CD8-positive, alpha-beta memory T cell (primary cell): ENCODE measurements around the gene ACTMAP. TPM values are rescaled to one million over a fixed set of nuclear protein-coding genes. Genes with fewer than 3 reads are reported as not detected.
A peak's percentile ranks its signal among the peaks of the same experiment; 100 is the strongest.
"Not testable (repeated sequence)": the region's sequence is repeated elsewhere in the genome, so short reads cannot be mapped to it uniquely, and the experiment has no call there.

Experiments
- CTCF ChIA-PET: fragments of 350-600 bp; sonication (Branson Sonifier 250); formaldehyde crosslinking; loops from one replicate; lab custom pipeline; 2021; ENCODE audit warnings: antibody characterized with exemption; lab: Charles Lee
- POLR2A ChIA-PET: fragments of 350-600 bp; sonication (Branson Sonifier 250); formaldehyde crosslinking; loops from one replicate; lab custom pipeline; 2021; ENCODE audit warnings: antibody characterized with exemption; lab: Charles Lee
- DNase-seq, 5 donors: peaks; one replicate each; pipeline versions ENCODE4 v3.0.0 to v3.0.0-alpha.2; 2020 to 2022; ENCODE audit warnings: mixed read lengths in 1 of 5
- H3K27ac ChIP-seq: one replicate; pipeline ENCODE4 v1.7.0; 2013; ENCODE audit warnings: low read depth, mild to moderate bottlenecking, low read length, moderate library complexity
- H3K27me3 ChIP-seq: 2 replicates; pipeline ENCODE4 v1.7.0; 2013; ENCODE audit warnings: low read length, mild to moderate bottlenecking; ENCODE audit not compliant: insufficient read depth, poor library complexity, severe bottlenecking
- H3K36me3 ChIP-seq: 2 replicates; pipeline ENCODE4 v1.7.0; 2013; ENCODE audit warnings: mild to moderate bottlenecking, low read length, moderate library complexity; ENCODE audit not compliant: insufficient read depth
- H3K4me1 ChIP-seq: 2 replicates; pipeline ENCODE4 v1.7.0; 2013; ENCODE audit warnings: mild to moderate bottlenecking, low read length, moderate library complexity; ENCODE audit not compliant: insufficient read depth
- H3K4me3 ChIP-seq: 2 replicates; pipeline ENCODE4 v1.7.0; 2013; ENCODE audit warnings: mild to moderate bottlenecking, low read length
- H3K9me3 ChIP-seq: 2 replicates; pipeline ENCODE4 v1.7.0; 2013; ENCODE audit warnings: mild to moderate bottlenecking, low read length
- H3K27ac Mint-ChIP-seq, 8 donors: one replicate each; pipeline ENCODE4 v1.8.0; 2020 to 2021; ENCODE audit warnings: mixed read lengths in 8 of 8, mild to moderate bottlenecking in 6 of 8, inconsistent platforms in 3 of 8, moderate library complexity in 3 of 8
- H3K27me3 Mint-ChIP-seq, 2 donors: one replicate each; pipeline ENCODE4 v1.8.0; 2020 to 2021; ENCODE audit warnings: mixed read lengths in 2 of 2, mild to moderate bottlenecking in 1 of 2, moderate library complexity in 1 of 2
- H3K36me3 Mint-ChIP-seq, 3 donors: one replicate each; pipeline ENCODE4 v1.8.0; 2020 to 2021; ENCODE audit warnings: mixed read lengths in 3 of 3, inconsistent platforms in 1 of 3, mild to moderate bottlenecking in 1 of 3
- H3K4me1 Mint-ChIP-seq, 3 donors: one replicate each; pipeline ENCODE4 v1.8.0; 2020 to 2021; ENCODE audit warnings: mixed read lengths in 3 of 3, inconsistent platforms in 1 of 3, mild to moderate bottlenecking in 1 of 3
- H3K4me3 Mint-ChIP-seq, 7 donors: one replicate each; pipeline ENCODE4 v1.8.0; 2020 to 2021; ENCODE audit warnings: mixed read lengths in 7 of 7, mild to moderate bottlenecking in 6 of 7, moderate library complexity in 4 of 7, inconsistent platforms in 2 of 7
- H3K9me3 Mint-ChIP-seq, 5 donors: one replicate each; pipeline ENCODE4 v1.8.0; 2020 to 2022; ENCODE audit warnings: mixed read lengths in 5 of 5, mild to moderate bottlenecking in 3 of 5, moderate library complexity in 2 of 5, inconsistent platforms in 1 of 5
- polyA plus RNA-seq: library from polyadenylated mRNA; unstranded; fragments of 300-500 nt; fragmentation: Illumina TruSeq; gene quantifications from one replicate; pipeline ENCODE4 v1.2.3, GENCODE V29; 2021
- total RNA-seq, 2 experiments: library from RNA; stranded (reverse); gene quantifications; one replicate each; pipeline ENCODE4 v1.2.3, GENCODE V29; 2021

ACTMAP gene
- total and polyA plus RNA-seq, 3 experiments from 2014 or later: 2.9 to 10.6 (median 10.3) TPM

- H3K9me3 Mint-ChIP-seq: peaks cover 0 to 2% (median 0%) of the 10 kb centered on the region in 5 donors
- POLR2A ChIA-PET: interaction anchor here (0.6 to 0.7 kb wide), 2 partner anchors 13 to 69 kb away, joined by 3 read pairs; no protein-coding TSS in a partner anchor
- H3K27ac ChIP-seq: no peak overlapping the region
- no peaks in the 10 kb centered on the region for H3K9me3 ChIP-seq
- H3K36me3 Mint-ChIP-seq: peaks cover 10 to 80% (median 24%) of the 10 kb centered on the region in 3 donors
- DNase-seq: no peak
- H3K4me3 ChIP-seq: no peak overlapping the region
- no peaks in the 10 kb centered on the region for H3K4me1 Mint-ChIP-seq
- H3K36me3 ChIP-seq: peaks cover 22% of the 10 kb centered on the region
- H3K27me3 Mint-ChIP-seq: no peaks in the 10 kb centered on the region
- H3K4me3 Mint-ChIP-seq: no peak overlapping the region
- no peaks in the 10 kb centered on the region for H3K4me1 ChIP-seq
- CTCF ChIA-PET: interaction anchor here (1.3 kb wide), 1 partner anchor 9 kb away, joined by 4 read pairs; no protein-coding TSS in a partner anchor
- peak overlapping the region in 2 of 8 donors; percentile 18 to 74 for H3K27ac Mint-ChIP-seq
- H3K27me3 ChIP-seq: no peaks in the 10 kb centered on the region
Observed at GRCh38 chr19:40735013-40735771, 15.1 kb downstream of the ACTMAP start.

- H3K9me3 ChIP-seq: no peaks in the 10 kb centered on the region
- DNase-seq: no peak
- peaks cover 17% of the 10 kb centered on the region for H3K36me3 ChIP-seq
- Mint-ChIP-seq H3K27me3 (no peaks in the 10 kb centered on the region), H3K4me1 (no peaks in the 10 kb centered on the region), H3K36me3 (peaks cover 10 to 78% (median 23%) of the 10 kb centered on the region in 3 donors), H3K4me3 (no peak overlapping the region), H3K27ac (no peak overlapping the region), H3K9me3 (no peaks in the 10 kb centered on the region)
- POLR2A ChIA-PET: interaction anchor here (0.9 kb wide), 1 partner anchor 20 kb away, joined by 4 read pairs; no protein-coding TSS in a partner anchor
- no peaks in the 10 kb centered on the region for H3K4me1 ChIP-seq
- no peak overlapping the region for H3K27ac ChIP-seq
- no peaks in the 10 kb centered on the region for H3K27me3 ChIP-seq
- no peak overlapping the region for H3K4me3 ChIP-seq
- CTCF ChIA-PET: interaction anchor here (1.7 kb wide), 1 partner anchor 74 kb away, joined by 3 read pairs; no protein-coding TSS in a partner anchor
Observed at GRCh38 chr19:40733149-40733548, 17.1 kb downstream of the ACTMAP start.

GRCh38 chr19:40732304-40732703 is 18.0 kb downstream of the ACTMAP start:
- H3K27me3 Mint-ChIP-seq, DNase-seq, H3K9me3 ChIP-seq, H3K4me3 ChIP-seq, H3K4me3 Mint-ChIP-seq, H3K4me1 Mint-ChIP-seq, H3K27me3 ChIP-seq, H3K27ac Mint-ChIP-seq, H3K27ac ChIP-seq, H3K4me1 ChIP-seq, CTCF ChIA-PET, H3K9me3 Mint-ChIP-seq: not testable (repeated sequence)
- H3K36me3 ChIP-seq: peaks cover 14% of the 10 kb centered on the region
- peaks cover 10 to 80% (median 21%) of the 10 kb centered on the region in 3 donors for H3K36me3 Mint-ChIP-seq
- POLR2A ChIA-PET: interaction anchor here (0.6 kb wide), 1 partner anchor 47 kb away, joined by 3 read pairs; no protein-coding TSS in a partner anchor

GRCh38 chr19:40730065-40730464 is 20.2 kb downstream of the ACTMAP start:
- CTCF ChIA-PET: interaction anchor here (0.8 to 1.7 kb wide), 2 partner anchors 9 to 95 kb away, joined by 3 to 5 read pairs; no protein-coding TSS in a partner anchor
- H3K36me3 ChIP-seq: peaks cover 11% of the 10 kb centered on the region

GRCh38 chr19:40726279-40726678 is 24.0 kb downstream of the ACTMAP start:
- ChIA-PET POLR2A (no interaction called here), CTCF (no interaction called here)
- peaks cover 8 to 24% (median 21%) of the 10 kb centered on the region in 3 donors for H3K4me1 Mint-ChIP-seq
- no peak overlapping the region for H3K27ac Mint-ChIP-seq
- H3K36me3 Mint-ChIP-seq: peaks cover 3 to 70% (median 17%) of the 10 kb centered on the region in 3 donors
- DNase-seq: no peak
- H3K27me3 ChIP-seq: no peaks in the 10 kb centered on the region
- no peak overlapping the region for H3K4me3 ChIP-seq
- no peaks in the 10 kb centered on the region for H3K27me3 Mint-ChIP-seq
- H3K4me3 Mint-ChIP-seq: peak overlapping the region in 1 of 7 donors; percentile 30
- no peaks in the 10 kb centered on the region for H3K9me3 ChIP-seq
- H3K4me1 ChIP-seq: no peaks in the 10 kb centered on the region
- no peaks in the 10 kb centered on the region for H3K36me3 ChIP-seq
- no peak overlapping the region for H3K27ac ChIP-seq
- no peaks in the 10 kb centered on the region for H3K9me3 Mint-ChIP-seq

More at GRCh38 chr19:40730065-40730464, 20.2 kb downstream of the ACTMAP start:
- H3K9me3 ChIP-seq, H3K27me3 Mint-ChIP-seq, DNase-seq, H3K4me1 ChIP-seq, H3K4me3 Mint-ChIP-seq, H3K27me3 ChIP-seq, POLR2A ChIA-PET, H3K27ac Mint-ChIP-seq, H3K9me3 Mint-ChIP-seq, H3K4me1 Mint-ChIP-seq, H3K4me3 ChIP-seq, H3K27ac ChIP-seq: not testable (repeated sequence)
- H3K36me3 Mint-ChIP-seq: peaks cover 4 to 76% (median 18%) of the 10 kb centered on the region in 3 donors

GRCh38 chr19:40724855-40725254 is 25.4 kb downstream of the ACTMAP start:
- DNase-seq: no peak
- H3K4me1 Mint-ChIP-seq: peaks cover 18 to 37% (median 35%) of the 10 kb centered on the region in 3 donors
- H3K27me3 ChIP-seq: no peaks in the 10 kb centered on the region
- no peaks in the 10 kb centered on the region for H3K9me3 Mint-ChIP-seq
- ChIA-PET CTCF (no interaction called here), POLR2A (no interaction called here)
- no peak overlapping the region for H3K27ac Mint-ChIP-seq
- no peaks in the 10 kb centered on the region for H3K9me3 ChIP-seq
- H3K4me1 ChIP-seq: peaks cover 12% of the 10 kb centered on the region
- H3K4me3 Mint-ChIP-seq: no peak overlapping the region
- peaks cover 0 to 63% (median 15%) of the 10 kb centered on the region in 3 donors for H3K36me3 Mint-ChIP-seq
- H3K4me3 ChIP-seq: no peak overlapping the region
- H3K27ac ChIP-seq: no peak overlapping the region
- H3K27me3 Mint-ChIP-seq: peaks cover 0 to 2% of the 10 kb centered on the region in 2 donors
- no peaks in the 10 kb centered on the region for H3K36me3 ChIP-seq

GRCh38 chr19:40724315-40724714 is 26.0 kb downstream of the ACTMAP start:
- H3K36me3 Mint-ChIP-seq: peaks cover 0 to 60% (median 15%) of the 10 kb centered on the region in 3 donors
- H3K4me1 Mint-ChIP-seq: peaks cover 23 to 43% (median 40%) of the 10 kb centered on the region in 3 donors
- Histone ChIP-seq H3K9me3 (no peaks in the 10 kb centered on the region), H3K36me3 (no peaks in the 10 kb centered on the region), H3K27ac (no peak overlapping the region), H3K4me3 (no peak overlapping the region), H3K27me3 (no peaks in the 10 kb centered on the region), H3K4me1 (peaks cover 16% of the 10 kb centered on the region)
- POLR2A ChIA-PET: no interaction called here
- peaks cover 0 to 2% of the 10 kb centered on the region in 2 donors for H3K27me3 Mint-ChIP-seq
- peak overlapping the region in 1 of 7 donors; percentile 54 for H3K4me3 Mint-ChIP-seq
- CTCF ChIA-PET: no interaction called here
- DNase-seq: no peak
- no peaks in the 10 kb centered on the region for H3K9me3 Mint-ChIP-seq
- peak overlapping the region in 2 of 8 donors; percentile 51 to 71 for H3K27ac Mint-ChIP-seq

- Histone ChIP-seq H3K27ac (no peak overlapping the region), H3K4me1 (peaks cover 21% of the 10 kb centered on the region), H3K27me3 (no peaks in the 10 kb centered on the region), H3K36me3 (no peaks in the 10 kb centered on the region), H3K9me3 (no peaks in the 10 kb centered on the region), H3K4me3 (no peak overlapping the region)
- Mint-ChIP-seq H3K4me1 (peaks cover 25 to 48% (median 46%) of the 10 kb centered on the region in 3 donors), H3K4me3 (no peak overlapping the region), H3K9me3 (no peaks in the 10 kb centered on the region), H3K36me3 (peaks cover 0 to 57% (median 15%) of the 10 kb centered on the region in 3 donors), H3K27ac (no peak overlapping the region), H3K27me3 (peaks cover 0 to 2% of the 10 kb centered on the region in 2 donors)
- ChIA-PET POLR2A (no interaction called here), CTCF (no interaction called here)
- DNase-seq: no peak
Observed at GRCh38 chr19:40723661-40724254, 26.5 kb downstream of the ACTMAP start.
